Gastrocnemius medialis (tissue), 4 donors: ENCODE results near the gene HLA-A. TPM values are rescaled to one million over a fixed set of nuclear protein-coding genes. Genes with fewer than 3 reads are reported as not detected.

ENCODE experiments used
- ATAC-seq, 2 donors: fragments of 150-250 bp; one replicate each; pipeline ENCODE4 v1.9.1; 2016
- DNase-seq, 2 donors: peaks; one replicate each; pipeline ENCODE4 v3.0.0-alpha.2; 2019
- H3K27ac ChIP-seq, 4 donors: fragments of 200-600 bp; sonication (generic); 1 replicate in 1 of 4; 2 replicates in 3 of 4; pipeline ENCODE4 v1.5.1; 2016 to 2018; ENCODE audit warnings: mild to moderate bottlenecking in 2 of 4, moderate library complexity in 1 of 4
- H3K27me3 ChIP-seq, 3 donors: fragments of 200-600 bp; sonication (generic) in 2 of 3; 1 replicate in 1 of 3; 2 replicates in 2 of 3; pipeline versions ENCODE4 v1.5.1 to v1.6.0; 2016 to 2019; ENCODE audit warnings: mild to moderate bottlenecking in 1 of 3, moderate library complexity in 1 of 3
- H3K36me3 ChIP-seq, 2 donors: fragments of 200-600 bp; sonication (generic) in 1 of 2; one replicate each; pipeline ENCODE4 v1.5.1; 2017 to 2018
- H3K4me1 ChIP-seq, 2 donors: fragments of 200-600 bp; sonication (generic) in 1 of 2; one replicate each; pipeline ENCODE4 v1.5.1; 2016 to 2017; ENCODE audit warnings: mild to moderate bottlenecking in 2 of 2
- H3K4me3 ChIP-seq, 4 donors: fragments of 200-600 bp; sonication (generic) in 3 of 4; 1 replicate in 1 of 4; 2 replicates in 3 of 4; pipeline ENCODE4 v1.5.1; 2016 to 2019; ENCODE audit warnings: mild to moderate bottlenecking in 2 of 4
- H3K9me3 ChIP-seq, 3 donors: fragments of 200-600 bp; sonication (generic) in 2 of 3; 1 replicate in 1 of 3; 2 replicates in 2 of 3; pipeline ENCODE4 v1.5.1; 2016 to 2019
- POLR2A ChIP-seq, 2 donors: fragments of 450-650 bp; IDR thresholded peaks; one replicate each; pipeline ENCODE4 v1.6.1; 2017; ENCODE audit warnings: antibody characterized with exemption in 2 of 2, mild to moderate bottlenecking in 2 of 2, moderate library complexity in 2 of 2
- in situ Hi-C, 4 donors: fragments of 200-750 bp; cut with MboI; loops; one replicate each; pipeline versions ENCODE4 v1.15.0 to v1.8.0; 2017; ENCODE audit warnings: low sequenced_read_pairs in 4 of 4
- intact Hi-C: fragments of 100-400 bp; cut with DNase I; formaldehyde crosslinking; loops from one replicate; pipeline ENCODE4 v1.15.1; 2023; ENCODE audit warnings: low total_unique reads
- total RNA-seq, 4 donors: library from RNA; depleted of rRNA; stranded (reverse); fragments of >200 nt; gene quantifications; one replicate each; pipeline versions ENCODE4 v1.1.0 to v1.2.3, GENCODE V29; 2016
- TF ChIP-seq, protein P1 (sequence below), 5 experiments: fragments of 450-650 bp in 3 of 5; fragments of 200-600 bp in 2 of 5; sonication (generic) in 2 of 5; IDR thresholded peaks in 4 of 5; conservative IDR thresholded peaks in 1 of 5; 1 replicate in 4 of 5; 2 replicates in 1 of 5; pipeline ENCODE4 v1.5.1; 2016 to 2019; ENCODE audit warnings: antibody characterized with exemption in 5 of 5, mild to moderate bottlenecking in 3 of 5, moderate library complexity in 3 of 5

The HLA-A gene
- total RNA-seq, 4 donors from 2014 or later, result 149 to 161 (median 154) TPM

DNA sequence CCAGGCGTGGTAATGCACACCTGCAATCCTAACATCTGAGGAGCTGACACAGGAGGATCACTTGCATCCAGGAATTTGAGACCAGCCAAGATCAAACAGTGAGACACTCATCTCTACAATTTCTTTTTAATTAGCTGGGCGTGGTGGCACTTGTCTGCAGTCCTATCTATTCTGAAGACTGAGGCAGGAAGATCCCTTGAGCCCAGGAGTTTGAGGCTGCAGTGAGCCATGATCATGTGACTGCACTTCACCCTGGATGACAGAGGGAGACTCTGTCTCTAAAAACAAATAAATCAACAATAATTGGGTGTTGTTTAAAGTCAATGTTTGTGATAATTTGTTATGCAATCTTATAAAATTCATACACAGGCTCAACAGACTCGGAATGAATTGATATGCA, 18.0 kb upstream of the HLA-A start:
- no peak overlapping the region for H3K4me3 ChIP-seq
- H3K27ac ChIP-seq, result no peak overlapping the region
- intact Hi-C loops (no loop called here), in situ Hi-C loops (no loop called here)
- ATAC-seq, result no peak
- no peaks in the 10 kb centered on the region for H3K36me3 ChIP-seq
- no peaks in the 10 kb centered on the region for H3K4me1 ChIP-seq
- no peaks in the 10 kb centered on the region for H3K9me3 ChIP-seq
- no peak for DNase-seq
- TF ChIP-seq, protein P1, sequence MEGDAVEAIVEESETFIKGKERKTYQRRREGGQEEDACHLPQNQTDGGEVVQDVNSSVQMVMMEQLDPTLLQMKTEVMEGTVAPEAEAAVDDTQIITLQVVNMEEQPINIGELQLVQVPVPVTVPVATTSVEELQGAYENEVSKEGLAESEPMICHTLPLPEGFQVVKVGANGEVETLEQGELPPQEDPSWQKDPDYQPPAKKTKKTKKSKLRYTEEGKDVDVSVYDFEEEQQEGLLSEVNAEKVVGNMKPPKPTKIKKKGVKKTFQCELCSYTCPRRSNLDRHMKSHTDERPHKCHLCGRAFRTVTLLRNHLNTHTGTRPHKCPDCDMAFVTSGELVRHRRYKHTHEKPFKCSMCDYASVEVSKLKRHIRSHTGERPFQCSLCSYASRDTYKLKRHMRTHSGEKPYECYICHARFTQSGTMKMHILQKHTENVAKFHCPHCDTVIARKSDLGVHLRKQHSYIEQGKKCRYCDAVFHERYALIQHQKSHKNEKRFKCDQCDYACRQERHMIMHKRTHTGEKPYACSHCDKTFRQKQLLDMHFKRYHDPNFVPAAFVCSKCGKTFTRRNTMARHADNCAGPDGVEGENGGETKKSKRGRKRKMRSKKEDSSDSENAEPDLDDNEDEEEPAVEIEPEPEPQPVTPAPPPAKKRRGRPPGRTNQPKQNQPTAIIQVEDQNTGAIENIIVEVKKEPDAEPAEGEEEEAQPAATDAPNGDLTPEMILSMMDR (IDR thresholded peaks at IDR 0.05 in 4 of 5, conservative IDR thresholded peaks at IDR 0.05 in 1 of 5), result no peak
- no peak for TF ChIP-seq POLR2A (IDR thresholded peaks at IDR 0.05)
- peaks cover 0 to 4% (median 0%) of the 10 kb centered on the region in 3 donors for H3K27me3 ChIP-seq

GRCh38 chr6:29924731-29925130, 17.6 kb upstream of the HLA-A start:
- Histone ChIP-seq H3K27ac (no peak overlapping the region), H3K4me3 (no peak overlapping the region), H3K36me3 (no peaks in the 10 kb centered on the region), H3K27me3 (peaks cover 0 to 4% (median 0%) of the 10 kb centered on the region in 3 donors), H3K9me3 (no peaks in the 10 kb centered on the region), H3K4me1 (no peaks in the 10 kb centered on the region)
- in situ Hi-C loops, result no loop called here
- TF ChIP-seq POLR2A (IDR thresholded peaks at IDR 0.05), result no peak
- TF ChIP-seq, protein P1 (IDR thresholded peaks at IDR 0.05 in 4 of 5, conservative IDR thresholded peaks at IDR 0.05 in 1 of 5), result no peak
- DNase-seq (no peak), ATAC-seq (no peak)
- intact Hi-C loops, result no loop called here

DNA sequence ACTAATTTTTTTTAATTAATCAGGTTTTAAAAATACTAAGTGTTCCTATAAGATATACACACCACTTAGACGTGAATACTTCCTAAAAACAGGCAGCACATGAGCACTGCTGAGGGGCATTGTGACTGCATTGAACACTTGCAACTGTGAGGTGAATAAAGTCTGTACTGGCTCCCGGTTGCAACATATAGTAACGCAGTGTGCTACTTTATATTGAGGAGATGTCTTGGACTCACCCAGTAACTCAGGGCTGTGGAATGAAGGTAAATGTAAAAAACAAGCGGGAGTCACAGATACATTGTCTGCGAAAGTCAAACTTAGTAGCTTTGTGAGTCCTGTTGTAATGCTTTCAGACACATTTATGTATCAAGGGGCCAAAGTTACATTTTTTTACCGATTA, 17.0 kb upstream of the HLA-A start:
- in situ Hi-C loops, result no loop called here
- no peak for ATAC-seq
- no peak for TF ChIP-seq POLR2A (IDR thresholded peaks at IDR 0.05)
- TF ChIP-seq, protein P1 (IDR thresholded peaks at IDR 0.05 in 4 of 5, conservative IDR thresholded peaks at IDR 0.05 in 1 of 5), result no peak

DNA sequence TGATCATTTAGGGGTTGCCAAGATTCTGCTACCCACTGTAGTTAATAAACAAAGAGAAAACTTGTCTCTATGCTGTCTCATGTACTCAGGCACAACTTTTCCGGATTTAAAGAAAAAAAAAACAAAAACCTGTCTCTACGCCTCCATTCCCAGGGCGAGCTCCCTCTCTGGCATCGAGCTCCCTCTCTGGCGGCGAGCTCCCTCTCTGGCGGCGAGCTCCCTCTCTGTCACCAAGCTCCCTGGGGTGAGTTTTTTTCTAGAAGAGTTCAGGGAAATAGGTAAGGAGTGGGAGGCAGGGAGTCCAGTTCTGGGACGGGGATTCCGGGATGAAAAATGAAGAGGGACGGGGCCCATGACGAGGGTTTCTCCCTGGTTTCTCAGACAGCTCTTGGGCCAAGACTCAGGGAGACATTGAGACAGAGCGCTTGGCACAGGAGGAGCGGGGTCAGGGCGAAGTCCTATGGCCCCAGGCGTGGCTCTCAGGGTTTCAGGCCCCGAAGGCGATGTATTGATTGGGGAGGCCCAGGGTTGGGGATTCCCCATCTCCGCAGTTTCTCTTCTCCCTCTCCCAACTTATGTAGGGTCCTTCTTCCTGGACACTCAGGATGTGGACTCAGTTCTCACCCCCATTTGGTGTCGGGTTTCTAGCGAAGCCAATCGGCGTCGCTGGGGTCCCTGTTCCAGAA, 16.5 kb upstream of the HLA-A start:
- H3K4me3 ChIP-seq, result peak overlapping the region in 3 of 4 donors; percentile 50 to 76 (median 57)
- intact Hi-C loops, result no loop called here

More for the DNA sequence above, 17.0 kb upstream of the HLA-A start:
- H3K4me1 ChIP-seq, result no peaks in the 10 kb centered on the region
- no peak for DNase-seq
- H3K27me3 ChIP-seq, result peaks cover 0 to 4% (median 0%) of the 10 kb centered on the region in 3 donors
- no peaks in the 10 kb centered on the region for H3K9me3 ChIP-seq
- intact Hi-C loops, result no loop called here
- H3K27ac ChIP-seq, result peak overlapping the region in 1 of 4 donors; percentile 55
- H3K4me3 ChIP-seq, result no peak overlapping the region
- no peaks in the 10 kb centered on the region for H3K36me3 ChIP-seq

More for the DNA sequence above, 16.5 kb upstream of the HLA-A start:
- Histone ChIP-seq H3K27me3 (peaks cover 0 to 4% (median 0%) of the 10 kb centered on the region in 3 donors), H3K4me1 (no peaks in the 10 kb centered on the region), H3K9me3 (no peaks in the 10 kb centered on the region), H3K27ac (peak overlapping the region in 3 of 4 donors; percentile 69 to 88 (median 70)), H3K36me3 (no peaks in the 10 kb centered on the region)
- TF ChIP-seq, protein P1 (IDR thresholded peaks at IDR 0.05 in 4 of 5, conservative IDR thresholded peaks at IDR 0.05 in 1 of 5), result no peak
- TF ChIP-seq POLR2A (IDR thresholded peaks at IDR 0.05), result no peak
- in situ Hi-C loops, result no loop called here
- DNase-seq, result peak in 1 of 2 donors; percentile 21
- ATAC-seq, result peak; percentile 37 to 53
